NCI-H1436 treated with DMSO at 0.1 percent for 48 hours (cell line): ENCODE data around the gene PROSER2.

ENCODE experiments used
- DNase-seq: peaks from one replicate; lab custom pipeline; 2025; lab: John Stamatoyannopoulos, UW

Gene PROSER2

GRCh38 chr10:11804336-11804735 lies 18.8 kb upstream of the PROSER2 start:
- DNase-seq, result no peak

- DNase-seq, result no peak
Observed at GRCh38 chr10:11805792-11806191, 17.4 kb upstream of the PROSER2 start.

- DNase-seq, result no peak
Observed at GRCh38 chr10:11806706-11807105, 16.4 kb upstream of the PROSER2 start.

GRCh38 chr10:11808808-11809207 lies 14.3 kb upstream of the PROSER2 start:
- DNase-seq, result no peak

- DNase-seq, result no peak
Observed at GRCh38 chr10:11810313-11810766, 12.8 kb upstream of the PROSER2 start.

GRCh38 chr10:11810973-11811372 lies 12.2 kb upstream of the PROSER2 start:
- no peak for DNase-seq

GRCh38 chr10:11813177-11813576 lies 10.0 kb upstream of the PROSER2 start:
- DNase-seq, result no peak

GRCh38 chr10:11813855-11814567 lies 9.1 kb upstream of the PROSER2 start:
- DNase-seq, result no peak

- DNase-seq, result no peak
Observed at GRCh38 chr10:11819027-11819426, 4.1 kb upstream of the PROSER2 start.

GRCh38 chr10:11822026-11822756 lies 965 bp upstream of the PROSER2 start:
- DNase-seq, result no peak

- DNase-seq, result no peak
Observed at GRCh38 chr10:11822809-11823121, 391 bp upstream of the PROSER2 start.

- DNase-seq, result no peak
Observed at GRCh38 chr10:11823989-11824346, 812 bp downstream of the PROSER2 start.

- DNase-seq, result no peak
Observed at GRCh38 chr10:11824376-11824775, 1.2 kb downstream of the PROSER2 start.

GRCh38 chr10:11824825-11825224 lies 1.7 kb downstream of the PROSER2 start:
- DNase-seq, result no peak

- DNase-seq, result no peak
Observed at GRCh38 chr10:11825796-11826414, 2.7 kb downstream of the PROSER2 start.

GRCh38 chr10:11827006-11827405 lies 3.9 kb downstream of the PROSER2 start:
- no peak for DNase-seq

GRCh38 chr10:11827414-11827813 lies 4.3 kb downstream of the PROSER2 start:
- DNase-seq, result no peak

- DNase-seq, result no peak
Observed at GRCh38 chr10:11828682-11829284, 5.6 kb downstream of the PROSER2 start.

GRCh38 chr10:11830836-11831519 lies 7.8 kb downstream of the PROSER2 start:
- no peak for DNase-seq

GRCh38 chr10:11831520-11831951 lies 8.4 kb downstream of the PROSER2 start:
- no peak for DNase-seq

- no peak for DNase-seq
Observed at GRCh38 chr10:11832042-11832441, 8.9 kb downstream of the PROSER2 start.

- DNase-seq, result no peak
Observed at GRCh38 chr10:11835061-11835460, 11.9 kb downstream of the PROSER2 start.
